ENCODE data around the gene SLC13A4. TPM values are rescaled to one million over a fixed set of nuclear protein-coding genes. Genes with fewer than 3 reads are reported as not detected.
A peak's percentile ranks its signal among the peaks of the same experiment; 100 is the strongest.
"Not testable (repeated sequence)": the region's sequence is repeated elsewhere in the genome, so short reads cannot be mapped to it uniquely, and the experiment has no call there.

The SLC13A4 gene
- total RNA-seq, 2 donors from 2014 or later = not detected

GRCh38 chr7:135687466-135687865 is 40.5 kb downstream of the SLC13A4 start:
- Mint-ChIP-seq H3K36me3 (no peaks in the 10 kb centered on the region), H3K9me3 (no peaks in the 10 kb centered on the region), H3K27ac (no peak overlapping the region)
- no peak for ATAC-seq
- no peak for DNase-seq (ENCODE audit: low spot score in 2 of 2)

DNA sequence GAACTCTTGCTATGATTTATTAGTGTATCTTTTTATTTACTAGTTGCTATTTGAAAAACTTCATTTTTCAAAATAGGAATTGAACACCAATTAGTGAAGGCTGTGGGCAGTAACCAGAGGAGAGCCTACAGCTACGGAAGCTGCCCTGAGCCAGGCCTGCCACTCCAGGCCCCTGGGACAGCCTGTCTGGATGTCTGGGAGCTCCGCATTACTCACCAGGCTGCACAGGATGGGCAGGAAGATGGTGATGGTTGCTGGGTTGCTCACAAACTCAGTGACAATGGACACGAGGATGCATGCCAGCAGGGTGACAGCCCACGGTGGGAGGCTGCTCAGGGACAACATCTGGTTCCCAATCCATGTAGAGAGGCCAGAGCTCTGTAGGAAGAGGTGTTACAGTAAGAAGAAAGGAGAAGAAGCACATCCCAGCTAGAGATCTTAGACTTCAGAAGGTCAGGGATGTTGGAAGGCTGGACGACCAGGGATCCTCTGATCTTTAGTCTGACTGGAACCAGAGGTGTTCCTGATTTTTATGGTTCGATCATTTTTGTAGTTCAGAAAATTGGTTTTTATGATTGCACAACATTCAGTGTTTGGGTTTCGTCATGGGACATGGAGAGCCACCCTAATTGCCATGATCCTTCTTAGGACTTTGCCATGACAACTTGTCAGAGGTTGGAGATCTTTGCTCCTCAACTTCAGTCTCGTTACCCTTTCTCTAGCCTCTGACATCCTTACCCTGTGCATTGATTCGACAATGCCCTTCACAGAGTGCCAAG is 42.5 kb downstream of the SLC13A4 start:
- ATAC-seq = no peak
- Mint-ChIP-seq H3K36me3 (no peaks in the 10 kb centered on the region), H3K27ac (no peak overlapping the region), H3K9me3 (no peaks in the 10 kb centered on the region)
- no peak for DNase-seq (ENCODE audit: low spot score in 2 of 2)

GRCh38 chr7:135684699-135685098 is 43.3 kb downstream of the SLC13A4 start:
- ATAC-seq = no peak
- no peaks in the 10 kb centered on the region for H3K36me3 Mint-ChIP-seq
- no peak overlapping the region for H3K27ac Mint-ChIP-seq
- H3K9me3 Mint-ChIP-seq = no peaks in the 10 kb centered on the region
- DNase-seq (ENCODE audit: low spot score in 2 of 2) = no peak

DNA sequence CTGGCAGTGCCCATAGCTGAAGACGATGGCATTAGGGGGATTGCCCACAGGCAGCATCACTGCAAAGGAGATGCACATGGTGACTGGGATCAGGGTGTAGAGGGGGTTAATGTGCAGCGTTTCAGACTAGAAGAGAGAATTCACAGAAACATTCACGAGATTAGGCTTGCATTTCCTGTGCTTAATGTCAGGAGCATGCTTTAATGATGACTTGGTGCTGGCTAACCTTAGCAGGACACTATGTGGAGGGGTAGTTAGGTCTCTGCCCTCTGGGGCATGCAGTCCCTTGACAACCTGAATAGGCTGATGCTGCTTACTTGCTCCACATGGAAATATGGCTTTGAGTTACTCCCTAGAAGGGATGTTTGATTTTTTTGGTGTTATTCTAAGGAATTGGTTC is 43.9 kb downstream of the SLC13A4 start:
- Mint-ChIP-seq H3K36me3 (peaks cover 0 to 3% of the 10 kb centered on the region in 2 donors), H3K9me3 (no peaks in the 10 kb centered on the region), H3K27ac (no peak overlapping the region)
- no peak for DNase-seq (ENCODE audit: low spot score in 2 of 2)
- no peak for ATAC-seq

DNA sequence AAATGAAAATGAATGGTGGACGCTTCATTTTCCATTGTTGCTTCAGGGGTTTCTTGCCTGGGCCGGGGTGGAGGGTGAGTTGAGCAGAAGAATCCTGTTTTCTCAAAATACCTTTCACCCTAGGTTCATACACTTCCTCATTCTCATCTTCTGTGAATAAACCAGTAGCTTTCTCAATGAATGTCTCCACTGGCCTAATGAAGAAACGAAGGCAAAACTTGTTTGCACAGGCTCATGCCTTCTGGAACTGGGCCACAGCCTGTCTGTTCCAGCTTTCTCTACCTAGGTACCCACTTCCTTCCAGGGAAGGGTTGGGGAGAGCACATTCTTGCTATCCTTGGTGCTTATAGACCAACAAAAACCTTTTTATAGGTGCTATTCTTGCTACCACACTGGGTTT is 44.4 kb downstream of the SLC13A4 start:
- Mint-ChIP-seq H3K27ac (no peak overlapping the region), H3K9me3 (no peaks in the 10 kb centered on the region), H3K36me3 (peaks cover 0 to 6% of the 10 kb centered on the region in 2 donors)
- DNase-seq (ENCODE audit: low spot score in 2 of 2) (no peak), ATAC-seq (no peak)

- no peak for ATAC-seq
- no peak for DNase-seq (ENCODE audit: low spot score in 2 of 2)
- Mint-ChIP-seq H3K36me3 (peaks cover 0 to 6% of the 10 kb centered on the region in 2 donors), H3K27ac (no peak overlapping the region), H3K9me3 (no peaks in the 10 kb centered on the region)
These were observed 45.8 kb downstream of the SLC13A4 start for GRCh38 chr7:135682191-135682590.

DNA sequence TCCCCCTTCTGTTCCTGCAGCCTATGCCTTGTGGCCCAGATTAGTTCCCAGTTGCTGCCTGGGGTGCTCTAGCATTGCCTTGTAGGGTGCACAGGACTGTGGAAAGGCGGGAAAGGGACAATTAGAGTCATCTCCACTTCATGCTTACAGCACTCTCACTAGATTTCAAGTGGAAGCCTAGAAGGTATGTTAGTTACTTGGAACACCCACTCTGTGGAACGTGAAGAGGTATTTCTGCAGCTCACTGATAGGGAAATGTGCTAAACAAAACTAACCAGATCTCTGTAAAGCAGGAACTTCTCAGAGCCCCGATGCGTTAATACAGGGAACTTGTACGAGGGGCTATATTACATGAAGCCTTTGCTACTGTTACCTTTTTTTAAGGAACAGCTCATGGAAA is 46.2 kb downstream of the SLC13A4 start:
- H3K9me3 Mint-ChIP-seq = no peaks in the 10 kb centered on the region
- no peak for ATAC-seq
- H3K36me3 Mint-ChIP-seq = peaks cover 0 to 6% of the 10 kb centered on the region in 2 donors
- DNase-seq (ENCODE audit: low spot score in 2 of 2) = no peak
- no peak overlapping the region for H3K27ac Mint-ChIP-seq

- ATAC-seq = no peak
These were observed 49.1 kb downstream of the SLC13A4 start for GRCh38 chr7:135678612-135679575.

GRCh38 chr7:135673360-135673706 is 54.7 kb downstream of the SLC13A4 start:
- Mint-ChIP-seq H3K27ac (no peak overlapping the region), H3K36me3 (peaks cover 6 to 7% of the 10 kb centered on the region in 2 donors), H3K9me3 (no peaks in the 10 kb centered on the region)
- no peak for ATAC-seq
- no peak for DNase-seq (ENCODE audit: low spot score in 2 of 2)

More at GRCh38 chr7:135678612-135679575, 49.1 kb downstream of the SLC13A4 start:
- Mint-ChIP-seq H3K9me3 (no peaks in the 10 kb centered on the region), H3K27ac (no peak overlapping the region), H3K36me3 (peaks cover 0 to 6% of the 10 kb centered on the region in 2 donors)
- DNase-seq (ENCODE audit: low spot score in 2 of 2) = no peak

DNA sequence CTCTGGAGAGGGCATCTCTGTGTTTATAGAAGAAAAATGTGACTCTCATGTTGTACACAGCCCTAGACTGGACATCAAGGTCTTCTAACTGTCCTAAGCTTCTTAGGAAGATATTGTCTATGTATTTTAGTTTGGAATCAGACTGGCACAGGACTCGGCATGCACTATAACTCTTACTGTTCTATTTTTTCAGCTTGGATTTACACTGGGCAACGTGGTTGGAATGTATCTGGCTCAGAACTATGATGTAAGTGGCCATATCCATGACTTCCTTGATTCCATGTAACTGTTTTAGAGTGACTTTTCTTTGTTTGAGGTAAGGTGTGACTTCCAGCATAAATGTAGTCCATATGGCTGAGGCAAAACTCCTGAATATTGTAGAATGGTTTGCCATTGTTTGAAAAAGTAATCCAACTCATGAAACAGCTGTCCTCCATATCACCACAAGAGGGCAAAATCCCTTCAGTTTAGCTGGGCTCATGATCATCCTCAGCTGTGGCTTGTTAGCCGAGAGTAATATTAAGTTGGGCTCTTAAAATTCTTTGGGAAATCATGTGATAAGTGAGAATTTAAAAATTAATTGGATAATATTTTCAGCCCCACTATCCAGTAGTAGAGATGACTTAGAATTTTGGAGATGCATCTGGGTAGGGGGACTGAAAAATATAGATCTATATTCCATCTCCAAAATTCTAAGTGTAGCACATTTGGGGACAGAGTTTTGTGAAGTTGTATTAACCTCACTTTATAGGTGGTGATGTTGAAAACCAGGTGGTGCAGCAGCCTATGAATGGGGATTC is 55.2 kb downstream of the SLC13A4 start:
- no peak for DNase-seq (ENCODE audit: low spot score in 2 of 2)
- Mint-ChIP-seq H3K36me3 (peaks cover 6 to 11% of the 10 kb centered on the region in 2 donors), H3K9me3 (no peaks in the 10 kb centered on the region), H3K27ac (no peak overlapping the region)
- ATAC-seq = peak in 1 of 2 donors; percentile 48

- ATAC-seq (no peak), DNase-seq (ENCODE audit: low spot score in 2 of 2) (no peak)
- no peaks in the 10 kb centered on the region for H3K9me3 Mint-ChIP-seq
- H3K36me3 Mint-ChIP-seq = peaks cover 6 to 24% of the 10 kb centered on the region in 2 donors
- no peak overlapping the region for H3K27ac Mint-ChIP-seq
These were observed 57.8 kb downstream of the SLC13A4 start for GRCh38 chr7:135670179-135670578.

DNA sequence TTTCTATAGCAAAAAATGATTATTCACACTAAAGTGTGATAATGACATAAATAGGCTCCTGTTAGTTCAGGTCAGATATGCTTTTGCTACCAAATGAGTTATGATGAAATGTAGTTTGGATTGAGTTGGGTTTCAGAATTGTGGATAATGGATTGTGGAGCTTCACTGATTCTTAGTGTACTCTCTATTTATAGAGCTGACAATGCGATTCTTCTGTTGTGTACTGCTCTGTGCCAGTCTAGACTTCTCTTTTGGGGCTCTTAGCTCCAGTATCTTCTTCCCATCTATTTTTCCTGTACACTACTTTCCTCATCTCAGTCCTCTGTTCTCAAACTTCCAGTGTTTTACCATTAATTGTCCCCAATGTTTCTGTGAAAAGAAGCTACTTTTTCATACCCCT is 58.2 kb downstream of the SLC13A4 start:
- no peak overlapping the region for H3K27ac Mint-ChIP-seq
- H3K36me3 Mint-ChIP-seq = peaks cover 6 to 24% of the 10 kb centered on the region in 2 donors
- DNase-seq (ENCODE audit: low spot score in 2 of 2) = no peak
- no peak for ATAC-seq
- no peaks in the 10 kb centered on the region for H3K9me3 Mint-ChIP-seq

DNA sequence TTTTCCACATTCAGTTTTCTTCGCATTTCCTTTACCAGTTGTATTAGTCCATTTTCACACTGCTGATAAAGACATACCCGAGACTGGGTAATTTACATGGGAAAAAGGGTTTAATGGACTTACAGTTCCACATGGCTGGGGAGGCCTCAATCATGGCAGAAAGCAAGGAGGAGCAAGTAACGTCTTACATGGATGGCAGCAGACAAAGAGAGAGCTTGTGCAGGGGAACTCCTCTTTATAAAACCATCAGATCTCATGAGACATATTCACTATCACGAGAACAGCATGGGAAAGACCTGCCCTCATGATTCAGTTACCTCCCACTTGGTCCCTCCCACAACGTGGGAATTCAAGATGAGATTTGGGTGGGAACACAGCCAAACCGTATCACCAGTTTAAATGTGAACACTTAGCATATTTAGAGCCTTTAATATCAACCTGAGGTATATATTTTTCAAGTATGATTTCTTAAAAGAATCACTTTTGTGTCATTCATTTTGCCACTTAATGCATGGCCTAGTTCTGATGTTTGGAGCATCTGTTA is 59.1 kb downstream of the SLC13A4 start:
- DNase-seq (ENCODE audit: low spot score in 2 of 2); ATAC-seq; H3K9me3 Mint-ChIP-seq; H3K27ac Mint-ChIP-seq: not testable (repeated sequence)
- H3K36me3 Mint-ChIP-seq = peaks cover 6 to 24% of the 10 kb centered on the region in 2 donors

GRCh38 chr7:135667626-135668025 is 60.4 kb downstream of the SLC13A4 start:
- H3K27ac Mint-ChIP-seq; ATAC-seq; DNase-seq (ENCODE audit: low spot score in 2 of 2); H3K9me3 Mint-ChIP-seq: not testable (repeated sequence)
- peaks cover 9 to 28% of the 10 kb centered on the region in 2 donors for H3K36me3 Mint-ChIP-seq

GRCh38 chr7:135666846-135667245 is 61.1 kb downstream of the SLC13A4 start:
- Mint-ChIP-seq H3K36me3 (peaks cover 15 to 32% of the 10 kb centered on the region in 2 donors), H3K27ac (no peak overlapping the region), H3K9me3 (no peaks in the 10 kb centered on the region)
- no peak for ATAC-seq
- DNase-seq (ENCODE audit: low spot score in 2 of 2) = no peak

GRCh38 chr7:135666156-135666555 is 61.8 kb downstream of the SLC13A4 start:
- H3K9me3 Mint-ChIP-seq = no peaks in the 10 kb centered on the region
- ATAC-seq (no peak), DNase-seq (ENCODE audit: low spot score in 2 of 2) (no peak)
- H3K27ac Mint-ChIP-seq = no peak overlapping the region
- H3K36me3 Mint-ChIP-seq = peaks cover 19 to 38% of the 10 kb centered on the region in 2 donors
